Natural killer cell (primary cell): ENCODE data around the gene CHPF. TPM values are rescaled to one million over a fixed set of nuclear protein-coding genes. Genes with fewer than 3 reads are reported as not detected.

Source experiments
- ATAC-seq, 3 donors: fragments of 150-1000 bp in 2 of 3; fragments of 200-7000 bp in 1 of 3; cut with Tn5 transposase; 1 replicate in 1 of 3; 2 replicates in 2 of 3; pipeline ENCODE4 v1.10.0; 2021; ENCODE audit warnings: mild to moderate bottlenecking in 2 of 3, moderate library complexity in 2 of 3
- DNase-seq, 2 donors: peaks; one replicate each; pipeline versions ENCODE4 v3.0.0 to v3.0.0-alpha.2; 2013 to 2021; ENCODE audit warnings: mixed read lengths in 1 of 2
- H3K27ac ChIP-seq: one replicate; pipeline ENCODE4 v1.5.1; 2013; ENCODE audit warnings: mild to moderate bottlenecking, low read length
- H3K27me3 ChIP-seq: one replicate; pipeline ENCODE4 v1.6.1; 2013; ENCODE audit warnings: low read length; ENCODE audit not compliant: control insufficient read depth, insufficient read depth
- H3K36me3 ChIP-seq: one replicate; pipeline ENCODE4 v1.6.1; 2013; ENCODE audit warnings: low read length; ENCODE audit not compliant: control insufficient read depth, insufficient read depth
- H3K4me1 ChIP-seq: one replicate; pipeline ENCODE4 v1.6.1; 2013; ENCODE audit warnings: low read length; ENCODE audit not compliant: control insufficient read depth, insufficient read depth
- H3K4me3 ChIP-seq: one replicate; pipeline ENCODE4 v1.5.1; 2013; ENCODE audit warnings: low read length
- H3K9me3 ChIP-seq: one replicate; pipeline ENCODE4 v1.6.1; 2013; ENCODE audit warnings: low read length; ENCODE audit not compliant: control insufficient read depth, insufficient read depth
- H3K27ac Mint-ChIP-seq, 2 donors: one replicate each; pipeline ENCODE4 v1.8.0; 2022; ENCODE audit warnings: mild to moderate bottlenecking in 2 of 2, mixed read lengths in 2 of 2, moderate library complexity in 1 of 2
- H3K27me3 Mint-ChIP-seq, 2 donors: one replicate each; pipeline ENCODE4 v1.8.0; 2022; ENCODE audit warnings: low read depth in 2 of 2, mixed read lengths in 2 of 2
- H3K36me3 Mint-ChIP-seq: one replicate; pipeline ENCODE4 v1.8.0; 2022; ENCODE audit warnings: mixed read lengths
- H3K4me1 Mint-ChIP-seq, 2 donors: one replicate each; pipeline ENCODE4 v1.8.0; 2022; ENCODE audit warnings: mixed read lengths in 2 of 2
- H3K4me3 Mint-ChIP-seq: one replicate; pipeline ENCODE4 v1.8.0; 2022; ENCODE audit warnings: mild to moderate bottlenecking, moderate library complexity, mixed read lengths
- H3K9me3 Mint-ChIP-seq, 2 donors: one replicate each; pipeline ENCODE4 v1.8.0; 2022; ENCODE audit warnings: mixed read lengths in 2 of 2
- WGBS: methylation state at CpG from one replicate; pipeline ENCODE4 v1.1.7; 2013; ENCODE audit warnings: missing lambda C conversion rate; ENCODE audit not compliant: insufficient coverage; 5-methylcytosine and 5-hydroxymethylcytosine counted together
- intact Hi-C: fragments of 100-400 bp; cut with micrococcal nuclease; formaldehyde crosslinking; loops from one replicate; pipeline ENCODE4 v1.14.2; 2022
- total RNA-seq, 4 donors: library from RNA; stranded (reverse); fragments of 120-200 nt in 1 of 4; gene quantifications; one replicate each; pipeline versions ENCODE4 v1.2.3 to v1.2.4, GENCODE V29; 2013 to 2022
- TF ChIP-seq, protein P1 (sequence below): fragments of 200-600 bp; IDR thresholded peaks from one replicate; pipeline ENCODE4 v1.8.0; 2022; ENCODE audit warnings: antibody characterized with exemption

Gene CHPF
- total RNA-seq, 3 donors from 2014 or later (not counting 1 experiment from before 2014, with no cell fraction given), result 9.6 to 19.2 (median 12.7) TPM

DNA sequence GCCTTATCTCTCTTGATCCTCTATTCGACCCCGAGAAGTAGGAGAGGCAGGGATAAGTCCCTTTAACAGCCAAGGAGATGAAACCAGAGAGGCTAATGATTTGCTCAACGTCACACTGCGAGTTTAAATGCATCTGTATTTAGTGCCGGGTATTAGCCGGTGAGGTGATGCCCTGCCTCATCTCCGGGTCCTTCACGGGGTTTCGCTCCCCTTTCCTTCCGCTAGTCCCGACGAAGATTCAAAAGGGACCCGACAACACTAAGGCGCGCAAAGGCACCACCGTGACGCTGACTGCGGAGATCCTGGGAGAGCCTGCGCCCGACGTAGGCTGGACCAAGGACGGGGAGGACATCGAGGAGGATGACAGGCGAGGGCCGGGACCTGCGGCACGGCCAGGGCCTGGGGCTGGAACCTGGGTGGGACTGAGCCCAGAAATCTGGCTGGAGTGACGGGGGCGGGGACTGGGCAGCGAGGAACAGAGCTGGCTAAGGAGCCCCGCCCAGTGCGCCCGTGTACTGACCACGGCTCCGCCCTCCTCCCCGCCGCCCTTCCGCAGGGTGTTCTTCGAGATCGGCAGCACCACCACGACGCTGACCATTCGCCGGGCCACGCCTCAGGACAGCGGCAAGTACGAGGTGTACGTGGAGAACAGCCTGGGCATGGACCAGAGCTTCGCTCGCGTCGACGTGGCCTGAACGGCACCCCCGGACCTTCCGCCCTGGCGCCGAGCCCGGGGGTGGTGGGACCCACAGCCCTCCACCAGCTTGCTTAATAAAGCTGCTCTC is 45.9 kb downstream of the CHPF start:
- Histone ChIP-seq H3K4me3 (peak overlapping the region; percentile 80), H3K4me1 (peaks cover 31% of the 10 kb centered on the region), H3K9me3 (no peaks in the 10 kb centered on the region), H3K27ac (peak overlapping the region; percentile 59), H3K36me3 (no peaks in the 10 kb centered on the region), H3K27me3 (peaks cover 35% of the 10 kb centered on the region)
- Mint-ChIP-seq H3K27ac (peak overlapping the region; percentile 84 to 90), H3K4me1 (peaks cover 26 to 48% of the 10 kb centered on the region in 2 donors), H3K4me3 (peak overlapping the region; percentile 94), H3K36me3 (no peaks in the 10 kb centered on the region), H3K27me3 (peaks cover 14 to 30% of the 10 kb centered on the region in 2 donors), H3K9me3 (no peaks in the 10 kb centered on the region)
- 4% methylated on average over 59 of the region's 59 CpGs for WGBS
- DNase-seq (peak; percentile 27 to 44), ATAC-seq (peak; percentile 37 to 68 (median 41))
- intact Hi-C loops, result loop anchor here (5.0 kb wide), 1 partner anchor 35 kb away; no protein-coding TSS in a partner anchor
- TF ChIP-seq, protein P1, sequence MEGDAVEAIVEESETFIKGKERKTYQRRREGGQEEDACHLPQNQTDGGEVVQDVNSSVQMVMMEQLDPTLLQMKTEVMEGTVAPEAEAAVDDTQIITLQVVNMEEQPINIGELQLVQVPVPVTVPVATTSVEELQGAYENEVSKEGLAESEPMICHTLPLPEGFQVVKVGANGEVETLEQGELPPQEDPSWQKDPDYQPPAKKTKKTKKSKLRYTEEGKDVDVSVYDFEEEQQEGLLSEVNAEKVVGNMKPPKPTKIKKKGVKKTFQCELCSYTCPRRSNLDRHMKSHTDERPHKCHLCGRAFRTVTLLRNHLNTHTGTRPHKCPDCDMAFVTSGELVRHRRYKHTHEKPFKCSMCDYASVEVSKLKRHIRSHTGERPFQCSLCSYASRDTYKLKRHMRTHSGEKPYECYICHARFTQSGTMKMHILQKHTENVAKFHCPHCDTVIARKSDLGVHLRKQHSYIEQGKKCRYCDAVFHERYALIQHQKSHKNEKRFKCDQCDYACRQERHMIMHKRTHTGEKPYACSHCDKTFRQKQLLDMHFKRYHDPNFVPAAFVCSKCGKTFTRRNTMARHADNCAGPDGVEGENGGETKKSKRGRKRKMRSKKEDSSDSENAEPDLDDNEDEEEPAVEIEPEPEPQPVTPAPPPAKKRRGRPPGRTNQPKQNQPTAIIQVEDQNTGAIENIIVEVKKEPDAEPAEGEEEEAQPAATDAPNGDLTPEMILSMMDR, result no peak

DNA sequence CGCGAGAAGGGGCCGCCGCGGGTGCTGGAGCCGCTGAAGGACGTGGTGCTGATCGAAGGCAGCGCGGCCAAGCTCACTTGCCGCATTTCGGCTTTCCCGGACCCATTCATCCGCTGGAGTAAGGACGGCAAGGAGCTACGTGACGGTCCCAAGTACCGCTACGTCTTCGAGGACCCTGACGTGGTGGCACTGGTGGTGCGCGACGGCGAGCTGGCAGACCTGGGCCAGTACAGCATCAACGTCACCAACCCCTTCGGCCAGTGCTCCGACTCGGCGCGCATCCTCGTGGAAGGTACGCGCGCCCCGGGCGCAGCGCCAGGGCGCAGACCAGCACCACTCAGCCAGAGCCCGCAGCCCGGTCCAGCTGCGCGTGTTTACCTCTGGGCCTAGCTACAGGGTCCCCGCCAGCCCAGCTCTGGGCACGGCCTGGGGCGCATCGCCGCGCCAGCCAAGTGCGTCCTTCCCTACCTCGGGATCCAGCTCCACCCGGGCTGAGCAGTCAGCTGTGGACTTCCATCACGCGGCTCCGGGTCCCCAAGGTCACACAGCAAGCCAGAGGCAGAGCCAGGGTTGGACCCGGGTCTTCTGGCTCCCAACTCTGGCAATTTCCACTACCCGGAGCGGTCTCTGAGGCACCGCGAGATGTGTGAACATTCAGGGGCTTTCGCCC is 46.6 kb downstream of the CHPF start:
- Histone ChIP-seq H3K9me3 (no peaks in the 10 kb centered on the region), H3K36me3 (no peaks in the 10 kb centered on the region), H3K4me1 (peaks cover 31% of the 10 kb centered on the region), H3K4me3 (no peak overlapping the region), H3K27me3 (peaks cover 35% of the 10 kb centered on the region), H3K27ac (no peak overlapping the region)
- intact Hi-C loops, result loop anchor here (5.0 kb wide), 1 partner anchor 35 kb away; no protein-coding TSS in a partner anchor
- Mint-ChIP-seq H3K27ac (no peak overlapping the region), H3K4me1 (peaks cover 26 to 47% of the 10 kb centered on the region in 2 donors), H3K4me3 (peak overlapping the region; percentile 94), H3K27me3 (peaks cover 21 to 33% of the 10 kb centered on the region in 2 donors), H3K9me3 (no peaks in the 10 kb centered on the region), H3K36me3 (no peaks in the 10 kb centered on the region)
- DNase-seq (peak in 1 of 2 donors; percentile 36), ATAC-seq (no peak)
- TF ChIP-seq, protein P1, result no peak
- WGBS, result 13% methylated on average over 61 of the region's 61 CpGs

DNA sequence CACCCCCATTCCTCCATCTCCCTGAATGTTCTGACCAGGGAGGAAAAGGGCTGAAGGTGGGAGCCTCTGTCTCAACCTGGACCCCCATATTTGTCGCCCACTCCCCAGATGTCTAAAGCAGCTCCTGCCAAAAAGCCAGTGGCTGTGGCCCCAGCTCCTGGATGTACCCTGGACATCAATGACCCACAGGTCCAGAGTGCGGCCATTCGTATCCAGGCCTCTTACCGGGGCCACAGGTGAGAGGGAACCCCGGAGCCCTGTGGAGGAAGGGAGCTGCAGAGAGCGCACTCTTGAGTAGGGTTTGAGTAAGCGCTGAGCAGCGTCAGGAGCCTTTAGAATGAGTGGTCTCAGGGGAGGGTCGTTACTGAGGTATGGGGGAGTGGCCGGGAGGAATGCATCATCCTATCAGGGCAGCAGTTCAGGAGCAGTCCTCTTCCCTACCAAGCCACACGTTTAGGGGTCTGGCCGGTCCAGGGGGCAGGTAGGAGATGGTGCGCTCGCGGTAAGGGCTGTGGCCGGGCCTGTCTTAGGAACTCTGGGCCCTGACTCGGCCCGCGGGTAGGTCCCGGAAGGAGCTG is 47.3 kb downstream of the CHPF start:
- Mint-ChIP-seq H3K9me3 (no peaks in the 10 kb centered on the region), H3K27me3 (peaks cover 22 to 33% of the 10 kb centered on the region in 2 donors), H3K4me1 (peaks cover 26 to 41% of the 10 kb centered on the region in 2 donors), H3K4me3 (peak overlapping the region; percentile 43), H3K36me3 (no peaks in the 10 kb centered on the region), H3K27ac (no peak overlapping the region)
- no peak overlapping the region for H3K27ac ChIP-seq
- H3K36me3 ChIP-seq, result no peaks in the 10 kb centered on the region
- ATAC-seq, result no peak
- 25% methylated on average over 20 of the region's 20 CpGs for WGBS
- DNase-seq, result no peak
- intact Hi-C loops, result loop anchor here (5.0 kb wide), 1 partner anchor 36 kb away; no protein-coding TSS in a partner anchor
- no peak overlapping the region for H3K4me3 ChIP-seq
- H3K27me3 ChIP-seq, result peaks cover 35% of the 10 kb centered on the region
- TF ChIP-seq, protein P1, result no peak
- peaks cover 31% of the 10 kb centered on the region for H3K4me1 ChIP-seq
- H3K9me3 ChIP-seq, result no peaks in the 10 kb centered on the region
